ENCODE measurements around the gene SYT7. TPM values are rescaled to one million over a fixed set of nuclear protein-coding genes. Genes with fewer than 3 reads are reported as not detected.

Gene SYT7
- total and polyA plus RNA-seq, 2 of the 8 experiments (the other 6 are each of a cell fraction or from before 2014, with no cell fraction given): 9.6 to 10.5 TPM

GRCh38 chr11:61509043-61510029, 71.5 kb downstream of the SYT7 start (continued):
- TF ChIP-seq ATF3 (IDR thresholded peaks at IDR 0.05; ENCODE audit: insufficient read depth, low read depth, low read length) (no peak), ATF2 (IDR thresholded peaks at IDR 0.05; ENCODE audit: low read length) (no peak), RBBP5 (IDR thresholded peaks at IDR 0.05; ENCODE audit: borderline replicate concordance, low read depth, low read length) (peak; percentile 49; the same call in 1 of the 2 replicates), NRF1 (IDR thresholded peaks at IDR 0.05; ENCODE audit: low read depth, low read length) (peak; percentile 62), PHF8 (conservative IDR thresholded peaks at IDR 0.05; ENCODE audit: low read depth, low read length) (no peak), SIX5 (IDR thresholded peaks at IDR 0.05; ENCODE audit: low read depth, low read length) (no peak), YY1 (IDR thresholded peaks at IDR 0.05; ENCODE audit: low read depth, low read length) (0 out of 2 replicates have a peak, but pooled peaks have one; percentile 14), EGR1 (IDR thresholded peaks at IDR 0.05; ENCODE audit: borderline replicate concordance, low read depth, low read length) (no peak), TCF12 (IDR thresholded peaks at IDR 0.05; ENCODE audit: low read depth, low read length) (peak; percentile 79; the same call in 1 of the 2 replicates), KDM5A (IDR thresholded peaks at IDR 0.05; ENCODE audit: low read length) (no peak), GTF2F1 (IDR thresholded peaks at IDR 0.05; ENCODE audit: borderline replicate concordance, low read depth, low read length) (no peak), RNF2 (IDR thresholded peaks at IDR 0.05; ENCODE audit: borderline replicate concordance, low read depth, low read length, missing control alignments, poor library complexity, severe bottlenecking) (peak; percentile 80), TAF1 (IDR thresholded peaks at IDR 0.05; ENCODE audit: low read depth, low read length) (no peak; the same call in 1 of the 2 replicates), POLR2A (IDR thresholded peaks at IDR 0.05; ENCODE audit: control extremely low read depth in 1 of 2, low read depth in 2 of 2, low read length in 2 of 2) (no peak), JUN (IDR thresholded peaks at IDR 0.05; ENCODE audit: low read depth, low read length) (no peak), EZH2 (IDR thresholded peaks at IDR 0.05; ENCODE audit: low read depth, low read length, severe bottlenecking) (peak; percentile 68), EP300 (IDR thresholded peaks at IDR 0.05; ENCODE audit: borderline replicate concordance in 1 of 2, low read depth in 2 of 2, low read length in 2 of 2) (no peak), CBX5 (IDR thresholded peaks at IDR 0.05; ENCODE audit: low read depth, low read length) (no peak), SP2 (IDR thresholded peaks at IDR 0.05; ENCODE audit: low read length) (no peak), HDAC2 (IDR thresholded peaks at IDR 0.05; ENCODE audit: borderline replicate concordance in 1 of 2, low read depth in 2 of 2, low read length in 2 of 2) (0 out of 4 replicates have a peak, but pooled peaks of 1 of the 2 experiments have one; percentile 36)

Measured in H1 (cell line).